ENCODE results near the gene ADH1A.
"Not testable (repeated sequence)": the region's sequence is repeated elsewhere in the genome, so short reads cannot be mapped to it uniquely, and the experiment has no call there.

The ADH1A gene

DNA sequence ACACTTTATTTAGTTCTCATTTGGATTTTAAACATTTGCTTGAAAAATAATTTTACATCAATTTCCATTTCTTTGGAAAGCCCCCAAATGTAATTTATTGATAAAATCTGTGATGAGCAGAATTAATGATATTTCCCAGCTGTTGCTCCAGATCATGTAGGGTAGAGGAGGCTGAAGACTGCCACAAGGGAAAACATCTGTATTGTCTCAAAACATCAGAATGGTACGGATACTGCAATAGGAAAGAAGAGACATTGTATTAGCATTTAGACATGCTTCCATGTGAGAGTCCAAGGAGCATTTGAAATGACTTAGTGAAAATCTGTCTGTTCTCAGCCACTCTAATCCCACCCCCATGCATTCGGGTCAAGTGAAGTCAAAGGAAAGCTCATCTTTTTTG is 14.4 kb downstream of the ADH1A start:
- DNase-seq = no peak

DNA sequence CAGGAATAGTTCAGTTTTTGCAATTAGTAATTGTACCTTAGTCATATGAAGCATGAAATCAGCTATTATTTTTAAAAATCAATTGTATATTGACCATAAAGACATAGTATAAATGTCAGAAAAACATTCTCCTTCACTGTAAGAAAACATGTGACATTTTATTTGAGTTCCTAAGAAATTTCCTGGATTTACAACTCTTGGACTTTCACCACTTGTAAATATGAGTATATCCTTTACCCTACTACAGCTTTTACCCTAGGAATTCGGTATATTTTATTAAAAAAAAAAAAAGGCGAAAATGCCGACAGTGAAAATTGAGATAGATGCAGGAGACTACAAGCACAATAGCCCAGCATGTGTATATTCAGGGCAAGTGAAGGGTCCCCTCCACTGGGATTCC is 14.9 kb downstream of the ADH1A start:
- no peak for DNase-seq

DNA sequence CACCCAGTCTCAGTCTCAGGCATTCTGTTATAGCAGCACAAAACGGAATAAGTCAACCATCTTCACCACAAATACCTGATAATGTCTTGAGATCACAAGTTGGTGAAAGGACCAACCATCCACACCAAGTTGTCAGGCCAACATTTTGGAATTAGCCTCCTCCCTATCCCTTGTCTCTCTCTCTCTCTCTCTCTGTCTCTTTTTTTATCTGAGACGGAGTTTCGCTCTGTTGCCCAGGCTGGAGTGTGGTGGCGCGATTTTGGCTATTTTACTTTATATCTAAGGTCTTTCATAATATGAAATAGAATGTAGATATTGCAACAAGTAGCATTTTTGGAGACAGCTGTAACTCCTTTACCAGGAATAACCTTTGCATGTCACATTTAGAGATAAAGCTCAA is 15.7 kb downstream of the ADH1A start:
- DNase-seq = no peak

DNA sequence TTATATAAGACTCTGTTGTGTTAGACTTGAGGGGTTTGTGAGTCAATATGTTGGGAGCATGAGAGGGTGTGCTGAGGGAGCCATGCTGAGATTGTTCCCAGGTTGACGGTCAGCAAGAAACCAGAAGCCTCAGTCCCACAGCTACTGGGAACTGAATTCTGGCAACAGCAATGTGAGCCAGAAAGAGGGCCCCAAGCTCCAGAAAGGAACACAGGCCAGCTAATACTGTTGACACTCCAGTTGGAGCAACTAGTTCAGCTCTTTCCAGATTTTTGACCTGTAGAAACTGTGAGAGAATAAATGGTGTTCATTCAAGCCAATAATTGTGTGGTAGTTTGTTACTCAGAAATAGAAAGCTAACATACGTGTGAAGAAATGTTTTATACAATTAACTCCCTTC is 17.1 kb downstream of the ADH1A start:
- no peak for DNase-seq

DNA sequence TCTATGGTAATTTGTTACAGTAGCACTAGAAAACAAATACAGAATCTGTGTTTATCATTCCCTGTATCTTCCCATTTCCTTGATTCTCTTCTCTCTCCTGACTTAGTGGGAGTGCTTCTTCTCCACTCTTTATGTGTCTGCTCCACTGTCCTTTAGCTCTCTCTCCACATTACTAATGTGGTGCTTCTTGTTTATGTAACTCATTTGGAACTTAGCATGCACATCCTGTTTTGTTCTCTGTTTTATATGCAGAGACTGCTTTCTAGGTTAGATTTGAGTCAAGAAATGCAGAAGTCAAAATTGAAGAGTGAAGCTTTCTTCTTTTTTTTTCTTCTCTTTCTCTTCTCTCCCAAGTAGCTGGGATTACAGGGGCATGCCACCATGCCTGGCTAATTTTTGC is 25.9 kb downstream of the ADH1A start:
- no peak for DNase-seq

DNA sequence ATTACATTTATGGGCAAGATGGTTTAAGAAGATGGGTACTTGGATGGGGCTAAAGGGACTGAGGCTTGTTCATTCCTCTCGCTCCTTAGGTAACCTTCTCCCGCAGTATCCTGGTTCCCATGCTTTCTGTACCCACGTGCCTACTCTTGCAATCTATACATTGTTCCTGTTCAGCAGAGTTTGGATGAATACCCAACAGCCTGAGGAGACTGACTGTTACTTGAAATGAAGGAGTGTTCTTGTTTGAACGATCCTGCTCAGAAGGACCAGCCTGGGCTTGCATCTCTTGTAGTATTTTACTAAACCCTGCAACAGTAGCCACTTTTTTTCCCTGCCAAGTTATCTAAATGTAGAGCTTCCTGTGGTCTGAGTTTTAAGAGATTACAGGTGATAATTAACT is 38.0 kb downstream of the ADH1A start:
- DNase-seq = no peak

DNA sequence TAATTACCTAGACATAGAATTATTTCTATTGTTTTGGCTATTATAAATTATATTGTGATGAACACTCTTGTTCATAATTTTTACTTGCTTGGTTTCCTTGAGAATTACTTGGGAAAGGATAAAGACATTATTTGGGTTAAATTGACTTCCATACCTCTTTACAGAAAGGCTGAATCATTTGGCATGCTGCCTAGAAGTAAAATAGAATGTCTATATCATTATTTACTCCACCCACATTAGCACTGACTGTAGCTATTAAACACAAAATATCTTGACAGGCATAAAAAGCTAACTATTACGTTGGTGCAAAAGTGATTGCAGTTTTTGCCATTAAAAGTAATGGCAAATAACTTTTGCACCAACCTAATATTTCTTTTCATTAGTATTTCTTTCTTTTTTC is 42.1 kb downstream of the ADH1A start:
- DNase-seq = no peak

DNA sequence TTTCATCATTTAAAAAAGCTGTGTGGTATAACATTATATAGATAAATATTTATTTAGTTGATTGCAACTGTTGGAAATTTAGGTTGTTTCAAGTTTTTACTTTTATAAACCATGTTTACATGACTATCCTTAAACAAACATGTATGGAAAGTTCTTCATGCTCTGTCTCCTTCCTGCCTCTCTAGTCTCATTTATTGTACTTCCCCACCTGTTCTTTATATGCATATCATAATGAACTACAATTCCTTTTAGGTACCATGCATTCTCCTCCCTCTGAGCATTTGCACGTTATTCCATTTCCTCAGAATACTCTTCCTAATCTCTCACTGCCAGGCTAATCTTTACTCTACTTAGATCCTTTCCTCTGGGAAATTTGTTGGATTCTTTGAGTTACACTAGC is 54.8 kb downstream of the ADH1A start:
- DNase-seq = no peak

DNA sequence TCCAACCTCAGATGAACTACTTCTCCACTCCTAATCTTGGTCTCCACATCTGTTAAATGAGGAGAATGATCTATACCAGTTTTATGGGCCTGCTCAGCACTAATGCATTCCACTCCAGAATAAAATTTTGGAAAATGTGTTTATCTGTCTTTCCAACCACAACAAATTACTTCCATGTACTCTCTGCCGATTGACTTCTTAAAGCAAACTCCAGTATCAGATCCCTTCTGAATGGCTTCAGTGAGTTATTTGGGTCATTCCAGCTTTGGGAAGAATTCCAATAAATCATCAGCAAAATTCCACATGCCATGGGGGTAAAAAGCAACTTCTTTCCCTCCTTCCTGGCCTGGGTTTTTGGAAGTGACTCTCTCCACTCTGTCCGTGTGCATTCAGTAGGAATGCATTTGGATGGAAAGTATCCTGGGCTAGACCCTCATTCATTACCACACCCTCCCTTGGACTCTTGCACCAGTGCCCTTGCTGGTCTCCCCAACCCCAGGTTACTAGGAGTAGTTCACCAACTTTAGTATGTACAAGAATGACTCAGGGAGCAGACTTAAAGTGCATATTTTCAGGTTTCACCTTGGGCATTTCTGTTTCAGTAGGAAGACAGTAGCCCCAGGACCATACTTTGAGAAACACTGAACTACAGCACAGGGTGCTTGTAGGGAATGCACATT is 56.3 kb downstream of the ADH1A start:
- no peak for DNase-seq

DNA sequence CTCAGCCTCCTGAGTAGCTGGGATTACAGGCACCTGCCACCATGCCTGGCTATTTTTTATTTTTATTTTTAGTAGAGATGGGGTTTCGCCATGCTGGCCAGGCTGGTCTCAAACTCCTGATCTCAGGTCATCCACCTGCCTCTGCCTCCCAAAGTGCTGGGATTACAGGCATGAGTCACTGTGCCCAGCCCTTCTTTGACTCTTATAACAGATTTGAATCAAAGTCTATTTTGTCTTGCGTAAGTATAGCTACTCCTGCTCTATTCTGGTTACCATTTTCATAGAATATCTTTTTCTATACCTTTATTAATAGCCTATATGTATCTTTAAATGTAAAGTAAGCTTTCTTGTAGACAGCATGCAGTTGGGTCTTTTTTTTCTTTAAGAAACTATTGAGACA is 57.4 kb downstream of the ADH1A start:
- not testable (repeated sequence) for DNase-seq

DNA sequence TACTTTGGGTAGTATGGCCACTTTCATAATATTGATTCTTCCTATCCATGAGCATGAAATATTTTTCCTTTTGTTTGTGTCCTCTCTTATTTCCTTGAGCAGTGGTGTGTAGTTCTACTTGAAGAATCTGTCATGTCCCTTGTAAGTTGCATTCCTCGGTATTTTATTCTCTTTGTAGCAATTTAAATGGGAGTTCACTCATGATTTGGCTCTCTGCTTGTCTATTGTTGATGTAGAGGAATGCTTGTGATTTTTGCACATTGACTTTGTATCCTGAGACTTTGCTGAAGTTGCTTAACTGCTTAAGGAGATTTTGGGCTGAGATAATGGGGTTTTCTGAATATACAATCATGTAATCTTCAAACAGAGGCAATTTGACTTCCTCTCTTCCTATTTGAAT is 62.1 kb downstream of the ADH1A start:
- DNase-seq = not testable (repeated sequence)

DNA sequence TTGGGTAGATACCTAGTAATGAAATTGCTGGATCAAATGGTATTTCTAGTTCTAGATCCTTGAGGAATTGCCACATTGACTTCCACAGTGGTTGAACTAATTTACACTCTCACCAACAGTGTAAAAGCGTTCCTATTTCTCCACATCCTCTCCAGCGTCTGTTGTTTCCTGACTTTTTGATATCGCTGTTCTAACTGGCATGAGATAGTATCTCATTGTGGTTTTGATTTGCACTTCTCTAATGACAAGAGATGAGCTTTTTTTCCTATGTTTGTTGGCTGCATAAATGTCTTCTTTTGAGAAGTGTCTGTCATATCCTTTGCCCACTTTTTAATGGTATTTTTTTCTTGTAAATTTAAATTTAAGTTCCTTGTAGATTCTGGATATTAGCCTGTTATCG is 63.1 kb downstream of the ADH1A start:
- DNase-seq = not testable (repeated sequence)
